OCI-LY7 (cell line): ENCODE measurements around the gene LDB3.

Source experiments
- CTCF ChIP-seq: fragments of 200-600 bp; sonication (generic); conservative IDR thresholded peaks from 2 replicates; pipeline ENCODE4 v1.5.1; 2014; ENCODE audit warnings: mild to moderate bottlenecking, antibody characterized with exemption, low read length, moderate library complexity, mixed read lengths
- EZH2phosphoT487 ChIP-seq: fragments of 200-600 bp; sonication (generic); IDR thresholded peaks from 2 replicates; pipeline ENCODE4 v1.6.1; 2018; ENCODE audit warnings: low read depth, borderline replicate concordance, mild to moderate bottlenecking, mixed run types, antibody characterized with exemption, low read length, moderate library complexity, mixed read lengths

GRCh38 chr10:86671985-86672710 lies 3.8 kb downstream of the LDB3 start:
- TF ChIP-seq CTCF (no peak), EZH2phosphoT487 (no peak)
